PC-3 (cell line): ENCODE measurements around the gene KTI12.

Source experiments
- CTCF ChIP-seq: fragments of 300-600 bp; sonication (generic); conservative IDR thresholded peaks from 2 replicates; pipeline ENCODE4 v1.5.1; 2017; ENCODE audit warnings: antibody characterized with exemption, low read depth, mild to moderate bottlenecking, low read length
- EZH2 ChIP-seq: fragments of 300-600 bp; sonication (generic); IDR thresholded peaks from one replicate; pipeline ENCODE4 v1.6.1; 2017; ENCODE audit warnings: antibody characterized with exemption, mild to moderate bottlenecking, low read length; ENCODE audit not compliant: unreplicated experiment
- EZH2phosphoT487 ChIP-seq: fragments of 300-600 bp; sonication (generic); IDR thresholded peaks from 2 replicates; pipeline ENCODE4 v1.6.1; 2018; ENCODE audit warnings: mild to moderate bottlenecking, antibody characterized with exemption, low read length, borderline replicate concordance

- TF ChIP-seq CTCF, result no peak
- TF ChIP-seq EZH2, result no peak
- no peak for TF ChIP-seq EZH2phosphoT487
Measured at GRCh38 chr1:52034050-52034384, 407 bp upstream of the KTI12 start.
